ENCODE data around the gene ATOSB. TPM values are rescaled to one million over a fixed set of nuclear protein-coding genes. Genes with fewer than 3 reads are reported as not detected.

ATOSB gene
- total RNA-seq, 4 donors from 2014 or later = 7.8 to 21.0 (median 11.8) TPM

DNA sequence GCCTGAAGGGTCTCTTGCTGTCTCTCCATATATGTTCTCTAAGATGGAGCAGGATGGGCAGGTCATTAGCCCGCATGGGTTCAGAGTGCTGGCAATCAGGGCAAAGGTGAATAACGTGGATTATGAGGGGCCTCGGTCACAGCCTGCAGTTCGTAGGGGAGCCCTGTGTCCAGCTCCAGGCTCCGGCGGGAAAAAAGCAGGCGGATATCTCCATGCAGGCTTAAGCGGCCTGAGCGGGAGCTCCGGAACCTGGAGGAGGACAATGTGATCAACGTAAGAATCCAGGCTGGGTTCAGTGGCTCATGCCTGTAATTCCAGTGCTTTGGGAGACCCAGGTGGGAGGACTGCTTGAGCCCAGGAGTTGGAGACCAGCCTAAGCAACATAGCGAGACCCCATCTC lies 10.5 kb downstream of the ATOSB start:
- Histone ChIP-seq H3K27me3 (no peaks in the 10 kb centered on the region), H3K27ac (no peak overlapping the region), H3K36me3 (peaks cover 40 to 43% of the 10 kb centered on the region in 2 donors), H3K4me3 (replicated peaks in 1 of 3) (no peak overlapping the region), H3K9me3 (no peaks in the 10 kb centered on the region), H3K4me1 (peaks cover 14 to 18% of the 10 kb centered on the region in 2 donors)
- WGBS, 2 donors = 88 to 92% methylated on average over 12 of the region's 12 CpGs
- TF ChIP-seq CTCF (IDR thresholded peaks at IDR 0.05) = no peak
- no peak for TF ChIP-seq POLR2A (IDR thresholded peaks at IDR 0.05)
- DNase-seq = no peak
- intact Hi-C loops (cut with DNase I) = no loop called here

GRCh38 chr9:35104586-35104985 lies 11.1 kb downstream of the ATOSB start:
- no peak for TF ChIP-seq POLR2A (IDR thresholded peaks at IDR 0.05)
- no peak for TF ChIP-seq CTCF (IDR thresholded peaks at IDR 0.05)
- H3K36me3 ChIP-seq = peaks cover 45 to 48% of the 10 kb centered on the region in 2 donors

GRCh38 chr9:35103660-35104191 lies 11.9 kb downstream of the ATOSB start:
- TF ChIP-seq CTCF (IDR thresholded peaks at IDR 0.05) (no peak), POLR2A (IDR thresholded peaks at IDR 0.05) (no peak)
- intact Hi-C loops (cut with DNase I) = no loop called here
- Histone ChIP-seq H3K27me3 (no peaks in the 10 kb centered on the region), H3K9me3 (no peaks in the 10 kb centered on the region), H3K36me3 (peaks cover 48% of the 10 kb centered on the region in 2 donors), H3K27ac (peak overlapping the region; percentile 51 to 86 (median 72)), H3K4me3 (replicated peaks in 1 of 3) (peak overlapping the region in 1 of 3 donors; percentile 51), H3K4me1 (peaks cover 14 to 16% of the 10 kb centered on the region in 2 donors)
- 38% methylated on average over 5 of the region's 5 CpGs for WGBS, 2 donors
- no peak for DNase-seq

More at GRCh38 chr9:35104586-35104985, 11.1 kb downstream of the ATOSB start:
- intact Hi-C loops (cut with DNase I) = no loop called here
- no peak for DNase-seq
- Histone ChIP-seq H3K9me3 (no peaks in the 10 kb centered on the region), H3K4me1 (peaks cover 14 to 16% of the 10 kb centered on the region in 2 donors), H3K27ac (no peak overlapping the region), H3K27me3 (no peaks in the 10 kb centered on the region), H3K4me3 (replicated peaks in 1 of 3) (no peak overlapping the region)
- WGBS, 2 donors = 91 to 92% methylated on average over 4 of the region's 4 CpGs

GRCh38 chr9:35102769-35103659 lies 12.6 kb downstream of the ATOSB start, which contains the start of gene STOML2:
Gene STOML2 (minus strand): TSS chr9:35103131. CDS start chr9:35103094, 37 bp downstream.
- TF ChIP-seq POLR2A (IDR thresholded peaks at IDR 0.05) = peak in 1 of 2 donors; percentile 74
- no peak for TF ChIP-seq CTCF (IDR thresholded peaks at IDR 0.05)
- Histone ChIP-seq H3K36me3 (peaks cover 44 to 48% of the 10 kb centered on the region in 2 donors), H3K9me3 (no peaks in the 10 kb centered on the region), H3K27me3 (no peaks in the 10 kb centered on the region), H3K27ac (peak within 1 kb of the TSS; percentile 61 to 86 (median 72)), H3K4me3 (replicated peaks in 1 of 3) (peak within 1 kb of the TSS in 2 of 3 donors; percentile 51 to 60), H3K4me1 (peaks cover 14 to 16% of the 10 kb centered on the region in 2 donors)
- WGBS, 2 donors = 1 to 2% methylated on average over 45 to 55 of the region's 57 CpGs
- intact Hi-C loops (cut with DNase I) = no loop called here
- peak; percentile 97 for DNase-seq

GRCh38 chr9:35102465-35102768 lies 13.2 kb downstream of the ATOSB start:
- H3K36me3 ChIP-seq = peaks cover 38 to 43% of the 10 kb centered on the region in 2 donors
- intact Hi-C loops (cut with DNase I) = no loop called here

More at GRCh38 chr9:35102465-35102768, 13.2 kb downstream of the ATOSB start:
- TF ChIP-seq POLR2A (IDR thresholded peaks at IDR 0.05) (no peak), CTCF (IDR thresholded peaks at IDR 0.05) (no peak)
- H3K27ac ChIP-seq = peak overlapping the region in 2 of 3 donors; percentile 72 to 86
- DNase-seq = no peak
- WGBS, 2 donors = 0 to 3% methylated on average over 8 to 10 of the region's 10 CpGs
- no peaks in the 10 kb centered on the region for H3K9me3 ChIP-seq
- H3K4me3 ChIP-seq (replicated peaks in 1 of 3) = peak overlapping the region in 2 of 3 donors; percentile 51 to 60
- H3K4me1 ChIP-seq = peaks cover 14 to 16% of the 10 kb centered on the region in 2 donors
- H3K27me3 ChIP-seq = no peaks in the 10 kb centered on the region

Data from thyroid gland (tissue), 4 donors.